ENCODE results near the gene GFY.
"Not testable (repeated sequence)": the region's sequence is repeated elsewhere in the genome, so short reads cannot be mapped to it uniquely, and the experiment has no call there.

The GFY gene

GRCh38 chr19:49444100-49444700, 19.0 kb downstream of the GFY start:
- DNase-seq = not testable (repeated sequence)

DNA sequence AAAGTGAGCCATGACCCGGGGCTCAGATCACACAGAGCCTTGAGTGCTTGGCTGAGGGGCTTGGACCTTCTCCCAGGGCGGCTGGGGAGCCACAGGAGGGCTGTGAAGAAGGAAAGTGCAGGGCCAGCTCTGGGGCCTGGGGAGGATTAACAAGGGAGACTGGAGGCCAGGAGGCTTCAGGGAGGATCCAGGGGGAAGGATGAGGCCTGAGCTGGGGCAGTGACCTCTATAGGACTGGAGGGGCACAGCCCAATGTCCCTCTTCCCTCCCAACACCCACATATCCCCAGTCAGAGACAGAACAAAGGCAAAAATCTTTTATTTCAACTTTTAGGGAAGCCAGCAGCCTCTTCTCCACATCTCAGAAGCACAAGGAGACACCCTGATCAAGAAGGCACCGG, 20.8 kb downstream of the GFY start:
- DNase-seq = no peak

DNA sequence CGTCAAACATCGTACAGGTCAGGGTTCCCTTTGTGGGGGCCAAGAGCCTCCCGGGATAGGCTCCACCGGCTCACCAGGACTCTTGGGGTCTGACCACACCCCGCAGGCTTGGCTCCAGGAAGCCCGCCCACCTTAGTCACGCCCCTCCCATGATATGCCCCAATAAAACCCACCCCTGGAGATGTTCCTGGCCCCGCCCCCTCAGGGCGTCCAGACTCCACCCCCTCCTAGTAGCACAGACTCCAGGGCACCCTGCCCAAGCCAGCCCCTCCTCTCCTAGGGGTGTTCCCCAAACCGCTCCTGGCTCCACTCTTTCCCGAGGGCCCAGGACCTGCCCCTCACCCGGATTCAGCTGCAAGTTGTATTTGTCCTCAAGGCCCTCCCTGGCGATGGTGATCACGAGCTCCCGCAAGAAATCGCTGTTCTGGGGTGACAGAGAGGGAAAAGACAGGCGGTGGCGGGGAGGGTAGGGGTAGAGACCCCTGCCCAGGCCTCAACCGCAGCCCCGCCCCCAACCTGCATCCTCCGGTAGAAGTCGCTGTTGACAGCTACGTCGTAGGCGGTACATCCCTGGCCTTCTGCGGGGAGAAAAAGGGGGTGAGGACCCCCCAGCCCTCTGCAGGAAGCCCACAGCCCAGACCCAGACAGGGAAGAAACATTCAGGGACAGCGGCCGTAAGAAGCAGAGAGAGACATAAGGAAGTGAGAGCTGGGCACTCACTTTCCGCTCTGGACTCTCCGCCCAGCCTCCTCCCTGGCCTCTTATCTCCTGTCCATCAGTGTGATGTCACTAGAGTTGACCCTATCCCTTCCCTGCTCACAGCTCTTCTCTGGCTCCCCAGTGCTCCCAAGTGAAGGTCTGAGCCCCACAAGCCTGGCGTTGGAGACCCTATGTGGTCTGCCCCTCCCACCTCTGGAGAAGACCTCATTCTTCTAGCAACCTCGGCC, 22.6 kb downstream of the GFY start:
- peak; percentile 31 for DNase-seq

GRCh38 chr19:49448432-49448786, 23.2 kb downstream of the GFY start:
- no peak for DNase-seq

- no peak for DNase-seq
These were observed 25.2 kb downstream of the GFY start for GRCh38 chr19:49450405-49450804.

- DNase-seq = peak; percentile 96
These were observed 26.4 kb downstream of the GFY start, which contains the start of gene PIH1D1 for GRCh38 chr19:49451430-49452181. Gene PIH1D1, minus strand, starts transcription at chr19:49451814. Its CDS starts 240 bp downstream, at chr19:49451574.

GRCh38 chr19:49453013-49453756, 28.0 kb downstream of the GFY start, which contains the start of gene ALDH16A1:
Gene ALDH16A1, plus strand, starts transcription at chr19:49453225. Its CDS starts 107 bp downstream, at chr19:49453332.
- DNase-seq = peak; percentile 97

DNA sequence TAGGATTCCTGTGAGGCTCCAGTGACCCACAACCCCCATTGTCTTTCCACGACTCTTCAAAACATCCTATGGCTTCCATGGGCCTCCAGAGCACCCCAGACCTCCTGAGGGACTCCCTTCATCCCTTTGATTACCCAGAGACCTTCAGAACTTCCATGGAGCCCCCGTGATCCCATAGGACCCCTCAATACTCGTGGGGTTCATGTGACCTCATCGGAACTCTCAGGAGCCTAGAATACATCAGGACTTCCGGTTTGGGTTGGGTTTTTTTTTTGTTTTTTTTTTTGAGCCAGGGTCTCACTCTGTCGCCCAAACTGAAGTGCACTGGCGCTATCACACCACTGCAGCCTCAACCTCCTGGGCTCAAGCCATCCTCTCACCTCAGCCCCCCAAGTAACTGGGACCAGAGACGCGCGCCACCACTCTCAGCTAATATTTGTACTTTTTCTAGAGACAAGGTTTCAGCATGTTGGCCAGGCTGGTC, 28.6 kb downstream of the GFY start:
- no peak for DNase-seq

GRCh38 chr19:49455773-49456172, 30.6 kb downstream of the GFY start:
- DNase-seq = no peak

DNA sequence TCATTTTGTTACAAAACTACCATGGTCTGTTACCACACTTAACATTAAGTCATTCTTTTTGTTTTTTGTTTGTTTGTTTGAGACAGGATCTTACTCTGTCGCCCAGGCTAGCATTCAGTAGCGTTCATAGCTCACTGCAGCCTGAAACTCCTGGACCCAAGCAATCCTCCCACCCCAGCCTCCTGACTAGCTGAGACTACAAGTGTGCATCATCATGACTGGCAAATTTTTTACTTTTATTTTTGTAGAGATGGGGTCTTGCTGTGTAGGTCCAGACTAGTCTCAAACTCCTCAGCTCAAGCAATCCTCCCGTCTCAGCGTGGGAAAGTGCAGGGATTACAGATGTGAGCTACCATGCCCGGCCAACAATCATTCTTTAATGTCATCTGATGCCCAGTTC, 31.1 kb downstream of the GFY start:
- no peak for DNase-seq

DNA sequence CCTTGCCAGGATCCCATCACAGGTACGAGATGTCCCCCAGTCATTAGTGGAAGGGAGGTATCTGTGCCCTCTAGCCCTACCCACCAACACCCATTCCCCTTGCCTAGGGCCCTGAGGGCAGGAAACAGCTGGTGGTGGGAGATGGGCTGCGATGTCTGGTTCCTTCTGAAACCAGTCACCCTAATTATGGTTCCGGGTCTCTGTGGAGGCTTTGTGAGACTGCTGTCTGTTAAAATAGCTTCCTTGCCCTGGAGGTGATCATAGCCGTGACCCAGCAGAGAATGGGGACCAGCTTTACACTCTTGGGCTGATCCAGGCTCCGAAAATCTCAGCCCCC, 33.3 kb downstream of the GFY start:
- no peak for DNase-seq

GRCh38 chr19:49459388-49459787, 34.2 kb downstream of the GFY start:
- no peak for DNase-seq

- DNase-seq = not testable (repeated sequence)
These were observed 35.9 kb downstream of the GFY start for GRCh38 chr19:49461130-49461529.

- DNase-seq = no peak
These were observed 36.5 kb downstream of the GFY start for GRCh38 chr19:49461656-49462055.

GRCh38 chr19:49462492-49462891, 37.3 kb downstream of the GFY start:
- no peak for DNase-seq

DNA sequence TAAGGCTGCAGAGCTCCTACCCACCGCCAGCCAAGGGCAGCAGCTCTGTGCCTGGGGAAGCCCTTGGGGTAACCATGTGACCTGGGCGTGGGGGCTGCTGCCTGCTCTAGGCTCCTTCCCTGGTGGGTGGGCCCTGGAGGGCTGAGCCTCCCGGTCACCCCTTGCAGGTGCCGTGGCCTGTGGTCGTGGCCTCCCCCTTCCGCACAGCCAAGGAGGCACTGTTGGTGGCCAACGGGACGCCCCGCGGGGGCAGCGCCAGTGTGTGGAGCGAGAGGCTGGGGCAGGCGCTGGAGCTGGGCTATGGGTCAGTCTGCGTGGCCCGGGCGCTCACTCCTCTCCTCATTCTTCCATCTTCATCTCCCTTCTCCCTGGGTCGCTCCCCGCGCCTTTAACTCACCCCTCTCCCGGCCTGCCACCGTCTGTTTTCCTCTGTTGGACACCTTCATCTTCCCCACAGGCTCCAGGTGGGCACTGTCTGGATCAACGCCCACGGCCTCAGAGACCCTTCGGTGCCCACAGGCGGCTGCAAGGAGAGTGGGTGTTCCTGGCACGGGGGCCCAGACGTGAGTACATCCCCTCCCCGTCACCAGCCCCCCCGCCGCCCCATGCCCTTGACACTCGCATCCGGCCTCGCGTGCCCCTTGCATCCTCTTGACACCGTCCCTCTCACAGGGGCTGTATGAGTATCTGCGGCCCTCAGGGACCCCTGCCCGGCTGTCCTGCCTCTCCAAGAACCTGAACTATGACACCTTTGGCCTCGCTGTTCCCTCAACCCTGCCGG, 39.0 kb downstream of the GFY start:
- no peak for DNase-seq

GRCh38 chr19:49465371-49465770, 40.2 kb downstream of the GFY start:
- DNase-seq = no peak

DNA sequence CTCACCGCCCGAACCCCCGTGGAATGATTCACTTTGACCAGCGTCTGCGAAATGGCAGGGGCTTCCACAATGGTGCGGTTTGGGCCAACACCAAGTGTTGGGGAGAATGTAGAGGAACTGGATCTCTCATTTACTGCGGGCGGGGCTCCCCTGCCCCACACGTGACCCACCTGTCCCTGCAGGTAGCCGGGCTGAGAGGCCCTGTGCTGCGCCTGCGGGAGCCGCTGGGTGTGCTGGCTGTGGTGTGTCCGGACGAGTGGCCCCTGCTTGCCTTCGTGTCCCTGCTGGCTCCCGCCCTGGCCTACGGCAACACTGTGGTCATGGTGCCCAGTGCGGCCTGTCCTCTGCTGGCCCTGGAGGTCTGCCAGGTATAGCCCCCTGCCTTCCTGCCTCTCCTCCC, 43.0 kb downstream of the GFY start:
- no peak for DNase-seq

GRCh38 chr19:49468746-49469447, 43.7 kb downstream of the GFY start:
- DNase-seq = peak; percentile 91

DNA sequence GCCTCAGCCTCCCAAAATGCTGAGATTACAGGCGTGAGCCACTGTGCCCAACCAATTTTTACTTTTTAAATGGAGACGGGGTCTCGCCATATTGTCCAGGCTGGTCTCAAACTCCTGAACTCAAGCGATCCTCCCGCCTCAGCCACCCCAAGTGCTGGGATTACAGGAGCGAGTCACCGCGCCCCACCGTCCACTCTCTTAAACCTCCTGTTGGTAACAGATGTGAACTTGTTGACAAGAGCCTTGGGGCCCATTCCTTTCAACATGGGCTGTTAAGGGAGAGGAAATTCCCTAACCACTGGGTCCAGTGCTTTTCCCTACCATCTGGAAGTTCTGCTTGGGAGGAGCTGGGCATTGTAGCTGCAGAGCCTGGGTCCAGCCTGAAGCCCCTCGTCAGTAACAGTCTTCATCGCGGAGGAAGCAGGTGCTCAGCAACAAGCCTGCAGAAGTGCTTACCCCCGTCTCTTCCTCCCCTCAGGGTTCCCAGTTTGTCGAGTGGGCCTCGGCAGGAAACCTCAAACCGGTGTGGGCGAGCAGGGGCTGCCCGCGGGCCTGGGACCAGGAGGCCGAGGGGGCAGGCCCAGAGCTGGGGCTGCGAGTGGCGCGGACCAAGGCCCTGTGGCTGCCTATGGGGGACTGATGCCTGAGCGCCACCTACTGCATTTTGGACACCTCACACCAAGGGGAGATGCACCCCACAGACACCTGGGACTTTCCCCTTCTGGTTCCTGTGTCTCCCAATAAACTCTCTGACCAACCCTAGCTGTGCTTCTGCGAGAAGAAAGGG, 44.8 kb downstream of the GFY start:
- peak; percentile 82 for DNase-seq

Measured in CD4-positive, alpha-beta T cell treated with Interleukin-17A for 4 hours (primary cell).